Fibroblast of skin of left biceps (primary cell): ENCODE data around the gene MYRF.

Source experiments
- DNase-seq, 2 experiments: peaks; one replicate each; pipeline ENCODE4 v3.0.0-alpha.2; 2013; ENCODE audit warnings: low read depth in 2 of 2

Gene MYRF

DNA sequence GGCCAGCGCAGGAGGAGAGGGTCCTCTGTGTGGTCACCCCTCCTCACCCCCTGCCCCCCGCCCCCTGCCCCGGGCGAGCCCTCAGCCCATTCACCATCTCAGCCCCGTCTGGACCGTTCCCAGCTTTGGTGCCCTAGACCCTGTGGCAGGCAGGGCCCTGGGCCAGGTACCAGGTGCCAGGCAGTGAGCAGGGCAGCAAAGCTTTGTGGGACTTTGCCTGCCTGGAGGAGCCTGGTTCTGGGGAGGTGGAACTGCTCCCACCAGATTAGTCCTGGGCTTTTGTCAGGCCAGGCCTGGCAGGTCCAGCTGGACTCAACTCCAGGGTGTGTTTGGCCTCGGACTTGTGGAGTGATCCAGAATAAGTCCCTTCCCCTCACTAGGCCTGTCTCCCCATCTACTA is 13.7 kb upstream of the MYRF start:
- DNase-seq: no peak

DNA sequence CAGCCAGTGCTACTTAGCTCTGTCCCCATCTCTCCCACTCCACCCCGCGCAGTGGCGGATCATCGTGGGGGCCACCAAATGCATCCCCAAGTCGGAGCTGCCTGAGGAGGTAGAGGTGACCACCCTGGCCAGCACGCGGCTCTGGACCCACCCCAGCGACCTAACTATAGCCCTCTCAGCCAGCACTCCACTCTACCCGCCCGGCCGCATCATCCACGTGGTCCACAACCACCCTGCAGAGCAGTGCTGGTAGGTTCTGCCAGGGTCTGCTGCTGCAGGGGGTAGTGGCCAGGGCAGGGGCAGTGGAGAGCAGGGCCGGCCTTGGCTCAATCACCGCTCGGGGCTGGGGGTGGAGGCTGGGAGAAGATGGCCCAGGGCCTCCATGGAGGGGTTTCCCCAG is 13.0 kb upstream of the MYRF start:
- DNase-seq: no peak

- no peak for DNase-seq
These were observed 12.5 kb upstream of the MYRF start for GRCh38 chr11:61739966-61740365.

GRCh38 chr11:61742391-61742790 is 10.0 kb upstream of the MYRF start:
- DNase-seq: no peak

DNA sequence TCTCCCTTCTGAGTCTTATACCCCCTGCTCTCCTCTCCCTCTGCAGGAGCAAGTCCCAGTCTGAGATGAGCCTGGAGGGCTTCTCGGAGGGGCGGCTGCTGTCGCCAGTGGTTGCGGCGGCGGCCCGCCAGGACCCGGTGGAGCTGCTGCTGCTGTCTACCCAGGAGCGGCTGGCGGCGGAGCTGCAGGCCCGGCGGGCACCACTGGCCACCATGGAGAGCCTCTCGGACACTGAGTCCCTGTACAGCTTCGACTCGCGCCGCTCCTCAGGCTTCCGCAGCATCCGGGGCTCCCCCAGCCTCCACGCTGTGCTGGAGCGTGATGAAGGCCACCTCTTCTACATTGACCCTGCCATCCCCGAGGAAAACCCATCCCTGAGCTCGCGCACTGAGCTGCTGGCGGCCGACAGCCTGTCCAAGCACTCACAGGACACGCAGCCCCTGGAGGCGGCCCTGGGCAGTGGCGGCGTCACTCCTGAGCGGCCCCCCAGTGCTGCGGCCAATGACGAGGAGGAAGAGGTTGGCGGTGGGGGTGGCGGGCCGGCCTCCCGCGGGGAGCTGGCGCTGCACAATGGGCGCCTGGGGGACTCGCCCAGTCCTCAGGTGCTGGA is 8.8 kb upstream of the MYRF start:
- DNase-seq: no peak

GRCh38 chr11:61744181-61744580 is 8.3 kb upstream of the MYRF start:
- no peak for DNase-seq

DNA sequence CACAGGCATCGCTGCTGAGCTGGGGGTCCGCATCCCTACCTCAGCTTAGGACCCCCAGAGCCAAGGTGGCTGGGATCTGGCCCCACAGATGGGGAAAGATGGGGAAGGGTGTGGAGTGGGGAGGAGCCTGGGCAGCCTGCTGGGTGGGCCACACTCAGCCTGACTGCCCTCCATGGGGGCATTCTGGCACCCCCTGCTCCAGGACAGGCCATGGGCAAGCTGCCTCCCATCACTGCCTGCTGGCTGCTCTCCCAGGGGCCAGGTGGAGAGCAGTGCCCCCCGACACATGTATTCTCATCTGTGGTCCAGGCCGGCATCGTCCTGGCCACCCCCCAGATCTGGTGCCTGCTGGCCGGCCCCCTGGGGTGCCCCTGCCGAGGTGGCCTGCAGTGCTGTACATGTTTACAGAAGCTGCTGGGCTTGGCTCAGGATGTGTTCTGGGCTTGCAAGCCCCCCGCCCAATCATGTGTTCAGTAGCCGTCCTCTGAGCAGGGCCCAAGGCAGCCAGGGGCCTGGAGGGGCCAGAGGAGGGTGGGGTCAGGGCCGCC is 7.8 kb upstream of the MYRF start:
- DNase-seq: no peak

DNA sequence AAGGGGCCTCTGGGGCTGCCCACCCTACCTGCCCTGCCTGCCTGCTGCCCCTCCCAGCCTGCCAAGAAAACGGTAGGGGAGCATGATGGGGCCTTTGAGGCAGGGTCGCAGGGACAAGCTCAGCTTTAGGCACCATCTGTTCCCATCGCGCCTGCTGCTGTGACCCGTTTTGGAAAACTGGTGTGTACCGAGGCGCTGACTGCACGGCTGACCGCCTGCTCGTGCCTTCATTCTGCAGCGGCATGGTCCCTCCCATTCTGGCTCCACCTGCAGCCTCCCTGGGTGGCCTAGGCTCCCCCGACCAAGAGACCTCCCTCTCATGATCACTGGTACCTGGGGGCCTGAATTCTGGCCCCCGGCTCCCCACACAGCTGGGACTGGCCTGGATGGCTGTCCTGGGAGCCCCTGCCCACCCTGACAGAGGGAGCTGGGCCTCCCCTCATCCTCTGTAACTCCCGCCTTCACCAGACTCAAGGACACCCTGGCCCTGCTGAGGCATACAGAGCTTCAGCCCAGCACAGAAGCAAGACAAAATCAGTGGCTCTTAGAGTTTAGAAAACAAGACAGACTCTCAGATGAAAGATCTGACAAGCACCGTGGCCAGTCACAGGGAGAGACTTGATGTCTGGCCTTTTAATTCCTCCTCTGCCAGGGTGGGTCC is 6.5 kb upstream of the MYRF start:
- DNase-seq: no peak

GRCh38 chr11:61746442-61747191 is 5.8 kb upstream of the MYRF start:
- no peak for DNase-seq

DNA sequence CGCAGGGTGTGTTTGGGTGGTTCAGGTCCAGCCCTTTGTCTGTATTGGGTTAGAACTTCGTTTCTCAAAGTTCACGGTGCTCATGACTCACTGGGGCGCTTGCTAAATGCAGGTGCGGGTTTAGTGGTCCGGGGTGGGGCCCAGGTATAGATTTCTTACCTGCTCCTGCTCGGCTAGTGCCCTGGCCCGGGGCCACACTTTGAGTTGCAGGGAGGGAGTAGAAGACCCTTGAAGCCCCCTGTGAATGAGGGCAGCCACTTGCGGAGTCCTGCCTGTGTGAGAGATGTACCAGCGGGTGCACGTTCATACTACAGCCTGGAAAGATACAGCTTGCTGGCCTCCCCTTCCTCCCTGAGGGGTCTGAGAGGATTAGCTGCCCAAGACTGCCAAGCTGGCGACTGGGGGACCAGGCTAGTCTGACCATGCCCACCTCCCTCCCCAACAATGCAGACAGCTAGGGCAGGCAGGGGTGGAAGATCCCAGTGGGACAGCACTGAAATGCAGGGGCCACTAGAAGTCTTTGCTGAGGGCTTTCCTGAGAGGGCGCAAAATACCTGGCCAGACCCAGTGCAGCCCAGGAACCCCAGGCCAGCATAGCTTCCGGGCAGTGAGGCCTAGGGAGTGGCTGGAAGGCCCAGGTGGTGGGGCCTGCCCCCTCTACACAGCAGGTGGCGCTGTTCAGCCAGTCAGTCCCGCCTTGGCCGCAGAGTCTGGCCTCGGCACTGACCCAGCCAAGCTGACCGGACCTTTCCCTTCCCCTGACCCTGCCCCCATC is 5.1 kb upstream of the MYRF start:
- DNase-seq: no peak

DNA sequence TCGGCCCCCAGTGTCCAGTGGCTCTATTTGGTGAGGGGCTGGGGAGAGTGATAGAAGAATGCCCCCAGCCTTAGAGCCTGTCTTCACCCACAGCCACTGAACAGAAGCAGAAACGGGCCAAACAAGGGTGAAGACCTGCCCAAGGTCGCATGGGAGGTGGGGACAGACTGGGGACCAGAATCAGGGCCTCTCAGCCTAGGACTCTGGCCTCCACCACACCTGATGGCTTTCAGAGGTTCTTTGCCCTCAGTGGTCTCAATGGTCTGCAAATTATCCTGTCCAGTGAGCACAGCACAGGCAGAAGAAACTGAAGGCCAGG is 4.5 kb upstream of the MYRF start:
- no peak for DNase-seq

GRCh38 chr11:61749591-61750217 is 2.7 kb upstream of the MYRF start:
- DNase-seq: no peak

DNA sequence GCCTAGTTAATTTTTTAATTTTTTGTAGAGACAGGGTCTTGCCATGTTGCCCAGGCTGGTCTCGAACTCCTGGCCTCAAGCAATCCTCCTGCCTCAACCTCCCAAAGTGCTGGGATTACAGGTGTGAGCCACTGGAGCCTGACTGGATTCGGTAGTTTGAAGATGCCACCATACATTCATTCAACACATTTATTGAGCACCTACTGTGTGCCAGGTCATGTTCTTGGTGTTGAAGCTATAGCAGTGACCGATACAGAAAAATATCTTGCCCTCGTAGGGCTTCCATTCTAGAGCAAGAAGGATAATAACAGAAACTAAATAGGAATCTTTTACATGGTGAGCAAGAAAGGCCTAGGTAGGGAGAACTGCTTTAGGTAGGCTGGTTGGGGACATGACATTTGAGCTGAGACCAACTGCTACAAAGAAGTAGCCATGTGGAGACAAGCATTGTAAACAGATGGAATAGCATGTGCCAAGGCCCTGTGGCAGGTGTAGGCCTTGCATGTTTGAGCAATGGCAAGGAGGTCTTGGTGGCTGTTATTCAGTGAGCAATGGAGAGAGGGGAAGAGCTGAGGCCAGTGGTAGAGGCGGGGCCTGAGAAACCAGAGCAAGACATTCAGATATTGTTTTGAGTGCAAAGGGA is 1.7 kb upstream of the MYRF start:
- DNase-seq: no peak

- DNase-seq: no peak
These were observed 1.1 kb upstream of the MYRF start for GRCh38 chr11:61751384-61751783.

DNA sequence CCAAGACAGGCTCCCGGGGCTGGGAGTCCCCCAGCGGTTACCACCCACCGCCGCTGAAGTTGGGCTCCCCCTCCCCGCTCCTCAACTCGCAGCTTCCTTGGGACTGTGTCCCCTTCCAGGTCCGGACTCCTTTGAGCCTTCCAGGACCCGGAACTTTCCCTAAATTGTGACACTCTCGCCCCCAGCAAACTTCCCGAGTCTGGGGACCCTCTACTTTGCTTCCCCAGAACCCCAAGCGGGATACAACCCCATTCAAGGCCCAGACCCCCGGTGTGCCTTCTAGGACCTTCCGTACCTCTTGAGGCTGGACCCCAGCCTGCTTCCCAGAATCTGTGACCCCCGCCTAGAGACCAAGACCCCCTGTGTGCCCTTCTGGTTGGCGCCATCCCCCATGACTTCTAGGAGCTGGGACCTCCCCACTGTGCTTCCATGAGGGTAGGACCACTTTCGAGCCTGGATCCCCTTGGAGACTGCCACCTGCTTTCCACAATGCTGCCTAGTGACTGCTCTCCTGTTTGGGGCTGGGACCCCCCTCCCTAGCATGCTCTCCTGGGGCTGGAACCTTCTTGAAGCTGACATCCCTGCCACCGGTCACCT is 587 bp downstream of the MYRF start:
- DNase-seq: no peak

DNA sequence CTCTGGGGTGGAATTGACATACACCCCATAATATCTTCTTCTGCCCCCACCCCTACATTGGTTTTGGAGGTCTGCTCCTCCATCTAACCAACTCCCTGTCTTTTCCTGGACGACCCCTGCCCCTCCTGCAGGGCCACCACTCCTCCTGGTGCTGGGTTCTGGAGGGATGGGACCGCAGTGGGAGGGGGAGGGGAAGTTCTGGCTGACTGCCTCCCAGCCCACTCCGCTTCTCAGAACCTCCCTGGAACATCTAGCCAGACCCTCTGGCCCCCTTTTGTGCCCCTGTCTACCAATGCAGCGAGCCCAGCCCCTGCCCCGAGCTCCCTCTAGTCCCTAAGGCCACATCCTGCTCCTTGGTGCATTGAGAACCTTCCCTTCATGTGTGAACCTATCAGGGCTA is 1.2 kb downstream of the MYRF start:
- DNase-seq: no peak

GRCh38 chr11:61754534-61755482 is 2.4 kb downstream of the MYRF start:
- no peak for DNase-seq

- no peak for DNase-seq
These were observed 3.7 kb downstream of the MYRF start for GRCh38 chr11:61756147-61756451.

- no peak for DNase-seq
These were observed 4.2 kb downstream of the MYRF start for GRCh38 chr11:61756452-61757212.
